Bronchial epithelial cell (primary cell): Measurements from ENCODE around the gene LRRC15. TPM values are rescaled to one million over a fixed set of nuclear protein-coding genes. Genes with fewer than 3 reads are reported as not detected.

Experiments used
- DNase-seq: peaks from one replicate; pipeline ENCODE4 v3.0.0-alpha.2; 2010; ENCODE audit warnings: low read depth
- FAIRE-seq: peaks from 2 replicates; lab custom pipeline; 2011; peaks lifted over from hg19 to GRCh38; lab: Jason Lieb, UNC
- H3K27me3 ChIP-seq: 2 replicates; pipeline ENCODE4 v1.5.1; 2011; ENCODE audit warnings: low read length; ENCODE audit not compliant: control insufficient read depth, insufficient read depth
- H3K36me3 ChIP-seq: 2 replicates; pipeline ENCODE4 v1.5.1; 2011; ENCODE audit warnings: low read length; ENCODE audit not compliant: control insufficient read depth, insufficient read depth
- H3K4me3 ChIP-seq: 2 replicates; pipeline ENCODE4 v1.5.1; 2011; ENCODE audit warnings: mild to moderate bottlenecking, low read depth, low read length, control low read depth
- total RNA-seq: library from RNA; depleted of rRNA; stranded (reverse); fragments of >200 nt; gene quantifications from 2 replicates; pipeline ENCODE4 v1.2.1, GENCODE V29; 2014
- TF ChIP-seq, protein P1 (sequence below): IDR thresholded peaks from 2 replicates; pipeline ENCODE4 v1.5.1; 2011; ENCODE audit warnings: mild to moderate bottlenecking, moderate library complexity, low read length, control low read depth, inconsistent platforms; ENCODE audit not compliant: insufficient read depth, severe bottlenecking

Gene LRRC15
- total RNA-seq, 1 donor from 2014 or later, result not detected

- TF ChIP-seq, protein P1, sequence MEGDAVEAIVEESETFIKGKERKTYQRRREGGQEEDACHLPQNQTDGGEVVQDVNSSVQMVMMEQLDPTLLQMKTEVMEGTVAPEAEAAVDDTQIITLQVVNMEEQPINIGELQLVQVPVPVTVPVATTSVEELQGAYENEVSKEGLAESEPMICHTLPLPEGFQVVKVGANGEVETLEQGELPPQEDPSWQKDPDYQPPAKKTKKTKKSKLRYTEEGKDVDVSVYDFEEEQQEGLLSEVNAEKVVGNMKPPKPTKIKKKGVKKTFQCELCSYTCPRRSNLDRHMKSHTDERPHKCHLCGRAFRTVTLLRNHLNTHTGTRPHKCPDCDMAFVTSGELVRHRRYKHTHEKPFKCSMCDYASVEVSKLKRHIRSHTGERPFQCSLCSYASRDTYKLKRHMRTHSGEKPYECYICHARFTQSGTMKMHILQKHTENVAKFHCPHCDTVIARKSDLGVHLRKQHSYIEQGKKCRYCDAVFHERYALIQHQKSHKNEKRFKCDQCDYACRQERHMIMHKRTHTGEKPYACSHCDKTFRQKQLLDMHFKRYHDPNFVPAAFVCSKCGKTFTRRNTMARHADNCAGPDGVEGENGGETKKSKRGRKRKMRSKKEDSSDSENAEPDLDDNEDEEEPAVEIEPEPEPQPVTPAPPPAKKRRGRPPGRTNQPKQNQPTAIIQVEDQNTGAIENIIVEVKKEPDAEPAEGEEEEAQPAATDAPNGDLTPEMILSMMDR, result no peak
- peaks cover 5% of the 10 kb centered on the region for H3K27me3 ChIP-seq
- DNase-seq (no peak), FAIRE-seq (no peak)
- H3K4me3 ChIP-seq, result no peak overlapping the region
- H3K36me3 ChIP-seq, result no peaks in the 10 kb centered on the region
Observed at GRCh38 chr3:194351952-194352536, 17.5 kb downstream of the LRRC15 start.

DNA sequence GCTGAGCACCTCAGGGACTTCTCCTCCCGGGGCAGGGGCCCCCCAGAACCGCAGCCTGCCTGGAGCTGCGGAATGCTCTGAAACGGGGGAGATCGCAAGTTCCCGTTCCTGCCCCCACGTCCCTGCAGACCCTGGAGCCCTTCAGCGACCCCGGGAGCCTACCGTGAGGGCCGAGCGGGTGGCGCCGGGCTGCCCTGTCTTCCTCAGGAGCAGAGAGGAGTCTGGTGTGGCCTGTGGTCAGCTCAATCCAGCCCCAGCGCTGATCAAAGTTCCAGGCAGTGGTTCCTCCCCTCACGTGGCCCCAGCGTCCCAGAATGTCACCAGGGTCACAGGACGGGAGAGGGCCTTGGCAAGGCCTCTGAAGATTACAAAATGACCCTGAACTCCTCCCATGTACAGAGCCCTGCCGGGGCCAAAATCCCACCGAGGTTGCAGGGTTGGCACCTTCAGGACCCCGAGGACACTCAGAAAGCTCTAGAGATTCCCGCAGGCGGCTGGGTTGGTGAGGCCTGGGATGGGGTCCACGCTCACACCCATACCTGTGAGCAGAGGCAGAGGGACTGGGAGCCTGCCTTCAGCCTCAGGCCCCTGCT, 18.4 kb downstream of the LRRC15 start, which contains the start of gene CPN2:
TSS of gene CPN2 (minus strand) at position 249 of the 593 bp plus-strand sequence. CDS start 8,626 bp downstream, outside the sequence.
- TF ChIP-seq, protein P1, result no peak
- H3K36me3 ChIP-seq, result no peaks in the 10 kb centered on the region
- peaks cover 7% of the 10 kb centered on the region for H3K27me3 ChIP-seq
- FAIRE-seq (no peak), DNase-seq (no peak)
- H3K4me3 ChIP-seq, result no peak within 1 kb of the TSS

DNA sequence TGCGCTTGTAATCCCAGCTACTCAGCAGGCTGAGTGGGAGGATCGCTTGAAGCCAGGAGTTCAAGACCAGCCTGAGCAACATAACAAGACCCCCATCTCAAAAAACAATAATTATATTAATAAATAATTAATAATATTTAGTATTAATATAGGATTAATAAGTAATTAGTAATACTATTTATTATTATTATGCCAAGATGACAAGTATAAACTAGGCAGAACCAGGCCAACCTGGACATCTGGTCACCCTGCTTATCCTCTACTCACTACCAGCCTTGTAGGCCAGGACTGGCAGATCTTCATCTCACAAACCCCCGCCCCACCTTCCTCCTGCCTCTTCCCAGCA, 18.8 kb downstream of the LRRC15 start:
- TF ChIP-seq, protein P1, result no peak
- Histone ChIP-seq H3K4me3 (no peak overlapping the region), H3K36me3 (no peaks in the 10 kb centered on the region), H3K27me3 (peaks cover 5% of the 10 kb centered on the region)
- FAIRE-seq (no peak), DNase-seq (no peak)

- TF ChIP-seq, protein P1, result no peak
- FAIRE-seq (no peak), DNase-seq (no peak)
- H3K4me3 ChIP-seq, result no peak overlapping the region
- peaks cover 5% of the 10 kb centered on the region for H3K27me3 ChIP-seq
- no peaks in the 10 kb centered on the region for H3K36me3 ChIP-seq
Observed at GRCh38 chr3:194348354-194348753, 21.2 kb downstream of the LRRC15 start.

DNA sequence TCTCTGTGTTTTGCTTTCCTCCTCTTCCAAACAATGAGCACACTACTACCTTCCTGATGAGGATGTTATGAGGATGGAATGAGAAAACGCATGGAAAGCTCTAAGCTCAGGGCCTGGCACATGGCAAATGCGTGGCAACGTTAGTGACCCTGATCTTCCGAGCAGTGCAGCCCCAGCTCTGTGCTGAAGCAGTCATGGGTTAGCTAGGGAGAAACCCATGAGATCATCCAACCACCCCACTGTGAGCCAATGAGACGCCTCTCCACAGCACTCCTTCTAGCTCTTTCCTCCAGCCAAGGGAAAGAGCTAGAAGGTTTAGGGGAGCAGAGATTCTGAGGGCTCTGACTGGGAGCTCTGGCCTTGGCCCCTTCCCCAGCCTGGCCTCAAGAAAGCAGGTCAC, 22.9 kb downstream of the LRRC15 start:
- FAIRE-seq (no peak), DNase-seq (no peak)
- TF ChIP-seq, protein P1, result no peak
- H3K4me3 ChIP-seq, result no peak overlapping the region
- H3K36me3 ChIP-seq, result no peaks in the 10 kb centered on the region
- H3K27me3 ChIP-seq, result peaks cover 12% of the 10 kb centered on the region
